NT2/D1 (cell line): ENCODE data around the gene PGAP2.
"Not testable (repeated sequence)": the region's sequence is repeated elsewhere in the genome, so short reads cannot be mapped to it uniquely, and the experiment has no call there.

Experiments
- DNase-seq: peaks from one replicate; pipeline ENCODE4 v3.0.0-alpha.2; 2011; ENCODE audit warnings: low read depth, low spot score
- H3K27me3 ChIP-seq: 2 replicates; pipeline ENCODE4 v1.6.0; 2011; ENCODE audit warnings: mild to moderate bottlenecking; ENCODE audit not compliant: insufficient read length, insufficient read depth
- H3K36me3 ChIP-seq: 2 replicates; pipeline ENCODE4 v1.6.1; 2011; ENCODE audit warnings: mild to moderate bottlenecking, low read length, mixed read lengths; ENCODE audit not compliant: insufficient read depth, insufficient read length
- H3K4me1 ChIP-seq: 2 replicates; pipeline ENCODE4 v1.5.1; 2011; ENCODE audit not compliant: insufficient read depth, insufficient read length
- H3K4me3 ChIP-seq: 2 replicates; pipeline ENCODE4 v1.5.1; 2011; ENCODE audit warnings: low read depth; ENCODE audit not compliant: insufficient read length
- H3K9ac ChIP-seq: 2 replicates; pipeline ENCODE4 v1.6.0; 2011; ENCODE audit warnings: low read depth; ENCODE audit not compliant: insufficient read length
- H3K9me3 ChIP-seq: 2 replicates; pipeline ENCODE4 v1.5.1; 2011; ENCODE audit warnings: mild to moderate bottlenecking, low read length; ENCODE audit not compliant: insufficient read depth
- SUZ12 ChIP-seq: IDR thresholded peaks from 2 replicates; pipeline ENCODE4 v1.6.1; 2011; ENCODE audit not compliant: insufficient read length, insufficient read depth; ENCODE audit errors: extremely low read depth
- YY1 ChIP-seq: IDR thresholded peaks from 2 replicates; pipeline ENCODE4 v1.6.1; 2011; ENCODE audit not compliant: insufficient read length, insufficient read depth
- ZNF274 ChIP-seq: IDR thresholded peaks from 2 replicates; pipeline ENCODE4 v1.6.1; 2011; ENCODE audit warnings: mild to moderate bottlenecking, low read depth, low read length

The PGAP2 gene

GRCh38 chr11:3810446-3810845, 2.1 kb downstream of the PGAP2 start:
- Histone ChIP-seq H3K9ac (peak overlapping the region; percentile 29), H3K27me3 (no peaks in the 10 kb centered on the region), H3K4me1 (peaks cover 7% of the 10 kb centered on the region), H3K9me3 (no peaks in the 10 kb centered on the region), H3K4me3 (no peak overlapping the region), H3K36me3 (peaks cover 15% of the 10 kb centered on the region)
- DNase-seq: no peak
- TF ChIP-seq SUZ12: no peak
- TF ChIP-seq ZNF274: no peak
- no peak for TF ChIP-seq YY1

GRCh38 chr11:3810951-3811350, 2.6 kb downstream of the PGAP2 start:
- Histone ChIP-seq H3K4me3 (no peak overlapping the region), H3K9ac (no peak overlapping the region), H3K27me3 (no peaks in the 10 kb centered on the region), H3K4me1 (peaks cover 7% of the 10 kb centered on the region), H3K9me3 (no peaks in the 10 kb centered on the region), H3K36me3 (peaks cover 15% of the 10 kb centered on the region)
- TF ChIP-seq SUZ12 (no peak), YY1 (no peak), ZNF274 (no peak)
- DNase-seq: no peak

- not testable (repeated sequence) for H3K4me1 ChIP-seq, DNase-seq, H3K9ac ChIP-seq, H3K27me3 ChIP-seq, H3K9me3 ChIP-seq, H3K4me3 ChIP-seq
- peaks cover 15% of the 10 kb centered on the region for H3K36me3 ChIP-seq
Measured at GRCh38 chr11:3814832-3815231, 6.5 kb downstream of the PGAP2 start.

GRCh38 chr11:3815845-3816244, 7.5 kb downstream of the PGAP2 start:
- no peak for DNase-seq
- Histone ChIP-seq H3K4me1 (peaks cover 4% of the 10 kb centered on the region), H3K36me3 (peaks cover 21% of the 10 kb centered on the region), H3K27me3 (no peaks in the 10 kb centered on the region), H3K4me3 (no peak overlapping the region), H3K9me3 (no peaks in the 10 kb centered on the region), H3K9ac (no peak overlapping the region)
- TF ChIP-seq ZNF274 (no peak), SUZ12 (no peak), YY1 (no peak)

DNA sequence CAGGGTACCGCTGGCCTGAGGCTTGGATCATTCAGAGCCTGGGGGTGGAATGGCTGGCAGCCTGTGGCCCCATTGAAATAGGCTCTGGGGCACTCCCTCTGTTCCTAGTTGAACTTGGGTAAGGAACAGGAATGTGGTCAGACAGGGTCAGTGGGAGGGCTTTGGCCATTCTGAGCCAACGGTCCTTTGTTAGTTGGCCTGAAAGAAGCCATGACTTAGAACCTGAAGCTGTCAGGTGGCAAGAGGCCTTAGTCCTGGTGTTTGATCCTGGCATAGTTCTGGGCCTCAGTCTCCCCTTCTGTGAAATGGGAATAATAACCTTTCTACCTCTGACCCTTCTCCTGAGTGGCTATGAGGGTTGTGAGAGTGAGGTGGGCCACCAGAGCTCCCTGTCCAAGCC, 8.3 kb downstream of the PGAP2 start:
- Histone ChIP-seq H3K9me3 (no peaks in the 10 kb centered on the region), H3K4me3 (no peak overlapping the region), H3K27me3 (no peaks in the 10 kb centered on the region), H3K9ac (no peak overlapping the region), H3K4me1 (no peaks in the 10 kb centered on the region), H3K36me3 (peaks cover 16% of the 10 kb centered on the region)
- TF ChIP-seq ZNF274: no peak
- no peak for TF ChIP-seq YY1
- no peak for TF ChIP-seq SUZ12
- DNase-seq: no peak

- TF ChIP-seq SUZ12: no peak
- TF ChIP-seq YY1: no peak
- TF ChIP-seq ZNF274: no peak
- no peaks in the 10 kb centered on the region for H3K4me1 ChIP-seq
- no peaks in the 10 kb centered on the region for H3K27me3 ChIP-seq
- no peak overlapping the region for H3K4me3 ChIP-seq
- no peaks in the 10 kb centered on the region for H3K9me3 ChIP-seq
- no peak overlapping the region for H3K9ac ChIP-seq
- peaks cover 16% of the 10 kb centered on the region for H3K36me3 ChIP-seq
- no peak for DNase-seq
Measured at GRCh38 chr11:3817181-3817800, 8.9 kb downstream of the PGAP2 start.

DNA sequence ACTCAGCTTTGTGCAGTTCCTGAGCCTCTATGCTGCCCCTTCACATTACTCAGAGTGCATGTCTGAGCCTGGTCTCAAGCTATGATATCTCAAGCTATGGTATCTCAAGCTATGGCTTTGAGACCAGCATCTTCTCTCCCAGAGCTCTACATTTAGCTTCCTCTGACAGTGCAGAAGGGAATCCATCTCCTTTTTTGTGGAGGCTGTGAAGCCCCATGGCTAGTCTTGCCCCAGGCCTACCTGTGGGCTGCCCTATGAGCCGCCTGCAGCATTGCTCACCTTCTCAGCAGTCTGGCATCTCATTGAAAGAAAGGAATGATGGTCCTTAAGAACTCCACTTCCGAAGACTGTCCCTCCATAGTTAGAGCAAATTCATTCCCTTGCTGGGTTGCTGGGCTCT, 12.6 kb downstream of the PGAP2 start:
- no peak for TF ChIP-seq SUZ12
- TF ChIP-seq YY1: no peak
- TF ChIP-seq ZNF274: no peak
- DNase-seq: no peak
- Histone ChIP-seq H3K36me3 (peaks cover 36% of the 10 kb centered on the region), H3K4me1 (peaks cover 12% of the 10 kb centered on the region), H3K9me3 (no peaks in the 10 kb centered on the region), H3K27me3 (no peaks in the 10 kb centered on the region), H3K4me3 (no peak overlapping the region), H3K9ac (no peak overlapping the region)
